GM21529 (cell line): ENCODE measurements around the gene RUNX1.

Experiments used
- ATAC-seq: cut with Tn5 transposase; IDR thresholded peaks from one replicate; pipeline ENCODE4 v1.9.1; 2021; ENCODE audit not compliant: unreplicated experiment

Gene RUNX1

GRCh38 chr21:35037384-35037765, 11.7 kb downstream of the RUNX1 start:
- no peak for ATAC-seq

DNA sequence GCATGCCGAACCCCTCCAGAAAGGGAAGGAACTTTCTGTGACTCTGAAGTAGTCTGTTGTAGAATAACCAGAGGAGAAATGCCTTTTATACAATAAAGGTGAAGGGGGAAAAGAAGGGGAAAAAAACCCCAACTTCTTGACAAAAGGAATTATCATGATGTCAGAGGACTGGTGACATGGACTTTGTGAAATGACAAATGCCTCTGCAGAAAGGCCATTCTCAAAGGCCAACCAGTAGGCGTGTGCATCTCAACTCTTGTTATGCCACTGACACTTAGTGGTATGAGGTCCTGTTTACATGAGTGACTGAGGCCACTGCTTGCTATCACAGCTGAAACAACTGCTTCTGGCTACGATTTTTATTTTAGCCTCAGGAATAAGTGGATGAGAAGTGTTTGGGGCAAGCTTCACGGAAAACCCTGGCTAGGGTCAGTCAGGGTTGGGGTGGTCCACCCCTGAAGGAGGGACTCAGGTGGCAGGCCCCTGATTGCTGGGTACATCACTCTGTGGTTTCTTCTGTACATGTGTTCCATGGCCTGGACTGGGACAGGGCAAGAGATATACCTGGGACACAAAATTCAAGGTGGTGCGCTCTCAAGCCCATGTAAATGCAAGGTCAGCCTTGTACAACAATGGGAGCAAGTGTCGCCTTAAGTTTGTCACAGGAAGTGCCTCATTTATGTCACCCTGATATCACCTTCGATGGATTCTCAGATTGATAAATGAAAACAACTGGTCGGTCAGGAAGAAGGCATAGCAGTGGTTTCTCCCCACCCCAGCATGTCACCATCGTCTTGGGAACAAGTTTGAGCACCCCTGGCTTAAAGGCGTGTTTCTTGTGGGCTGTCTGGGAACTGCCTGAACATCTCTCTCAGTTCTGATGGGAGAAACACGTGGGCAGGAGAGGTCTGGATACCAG, 12.4 kb downstream of the RUNX1 start:
- no peak for ATAC-seq

DNA sequence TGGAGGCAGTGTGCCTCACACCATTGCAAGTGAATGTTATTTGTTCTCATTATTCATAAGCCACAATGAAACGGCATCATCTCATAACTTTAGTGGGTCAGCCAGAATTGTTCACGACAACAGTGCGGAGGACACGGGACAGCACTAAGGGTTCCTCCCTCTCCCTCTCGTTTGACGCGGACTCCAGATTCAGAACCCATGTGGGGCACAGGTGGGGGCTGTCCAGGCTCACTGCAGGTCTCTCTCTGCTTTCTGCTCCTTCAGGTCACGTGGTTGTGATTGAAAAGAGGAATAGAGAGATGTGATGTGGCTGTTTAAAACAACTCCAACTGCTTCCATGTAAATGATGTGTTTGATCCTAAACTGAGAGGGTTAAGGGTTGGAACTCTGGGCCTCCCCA, 13.5 kb downstream of the RUNX1 start:
- ATAC-seq, result no peak

GRCh38 chr21:35035116-35035515, 14.0 kb downstream of the RUNX1 start:
- ATAC-seq, result no peak

- no peak for ATAC-seq
Observed at GRCh38 chr21:35034203-35034926, 14.7 kb downstream of the RUNX1 start.

GRCh38 chr21:35032474-35033263, 16.4 kb downstream of the RUNX1 start:
- no peak for ATAC-seq

GRCh38 chr21:35028451-35028978, 20.6 kb downstream of the RUNX1 start:
- no peak for ATAC-seq

DNA sequence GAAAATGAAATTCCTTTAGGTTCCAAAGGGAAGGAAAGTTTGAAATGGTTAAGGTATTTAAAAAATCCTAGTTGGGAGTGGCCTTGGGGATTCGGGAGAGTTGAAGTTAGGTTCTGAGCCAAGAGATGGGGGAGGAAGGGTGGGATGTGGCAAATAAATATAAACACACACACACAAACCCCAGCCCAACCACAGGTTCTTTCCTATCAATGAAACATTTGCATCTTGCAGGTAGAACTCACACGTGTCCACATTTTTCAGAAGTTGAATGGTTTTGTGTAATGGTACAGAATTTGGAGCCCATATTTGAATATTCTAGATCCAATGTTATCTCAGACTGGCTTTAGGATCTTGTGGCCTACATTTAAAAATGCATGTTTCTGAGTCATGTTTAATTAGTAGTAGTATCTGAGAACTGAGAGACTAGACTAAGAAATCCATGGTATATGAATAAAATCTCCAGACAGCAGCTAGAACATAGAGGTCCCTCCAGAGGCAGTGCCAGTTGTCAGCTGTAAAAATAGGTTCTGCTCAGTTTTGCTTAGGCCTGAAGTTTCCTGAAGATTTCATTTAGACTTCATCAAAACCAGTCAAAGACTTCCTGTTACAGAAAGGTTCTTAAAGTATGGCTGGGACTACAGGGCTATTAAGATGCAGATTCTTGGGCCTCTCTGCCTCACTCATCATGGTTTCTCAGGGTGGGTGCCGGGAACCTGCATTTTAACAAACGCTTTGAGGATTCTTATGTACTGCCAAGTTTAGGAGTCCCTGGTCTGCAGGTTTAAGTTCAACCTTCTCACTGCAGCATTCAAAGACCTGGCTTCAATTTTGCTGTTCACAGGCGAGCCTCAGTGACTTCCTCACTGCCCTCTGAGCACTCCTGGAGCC, 21.3 kb downstream of the RUNX1 start:
- no peak for ATAC-seq

GRCh38 chr21:35026617-35027562, 22.2 kb downstream of the RUNX1 start:
- ATAC-seq, result peak; percentile 81

DNA sequence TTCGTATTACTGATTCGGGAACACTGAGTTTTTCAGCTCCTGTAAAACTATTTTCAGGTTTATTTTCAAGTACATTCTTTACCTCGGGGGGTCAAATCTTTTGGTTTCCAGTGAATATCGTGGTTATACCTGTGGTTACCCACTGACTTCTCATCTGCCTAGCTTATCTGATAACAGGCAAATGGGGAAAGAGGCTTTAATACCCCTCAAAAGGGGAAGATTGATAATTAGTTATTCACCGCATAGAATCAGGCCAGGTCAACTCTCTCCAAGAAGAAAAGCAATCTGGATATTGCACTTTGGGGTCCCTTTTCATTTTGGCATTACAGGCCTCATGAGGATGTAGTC, 23.0 kb downstream of the RUNX1 start:
- ATAC-seq, result no peak

DNA sequence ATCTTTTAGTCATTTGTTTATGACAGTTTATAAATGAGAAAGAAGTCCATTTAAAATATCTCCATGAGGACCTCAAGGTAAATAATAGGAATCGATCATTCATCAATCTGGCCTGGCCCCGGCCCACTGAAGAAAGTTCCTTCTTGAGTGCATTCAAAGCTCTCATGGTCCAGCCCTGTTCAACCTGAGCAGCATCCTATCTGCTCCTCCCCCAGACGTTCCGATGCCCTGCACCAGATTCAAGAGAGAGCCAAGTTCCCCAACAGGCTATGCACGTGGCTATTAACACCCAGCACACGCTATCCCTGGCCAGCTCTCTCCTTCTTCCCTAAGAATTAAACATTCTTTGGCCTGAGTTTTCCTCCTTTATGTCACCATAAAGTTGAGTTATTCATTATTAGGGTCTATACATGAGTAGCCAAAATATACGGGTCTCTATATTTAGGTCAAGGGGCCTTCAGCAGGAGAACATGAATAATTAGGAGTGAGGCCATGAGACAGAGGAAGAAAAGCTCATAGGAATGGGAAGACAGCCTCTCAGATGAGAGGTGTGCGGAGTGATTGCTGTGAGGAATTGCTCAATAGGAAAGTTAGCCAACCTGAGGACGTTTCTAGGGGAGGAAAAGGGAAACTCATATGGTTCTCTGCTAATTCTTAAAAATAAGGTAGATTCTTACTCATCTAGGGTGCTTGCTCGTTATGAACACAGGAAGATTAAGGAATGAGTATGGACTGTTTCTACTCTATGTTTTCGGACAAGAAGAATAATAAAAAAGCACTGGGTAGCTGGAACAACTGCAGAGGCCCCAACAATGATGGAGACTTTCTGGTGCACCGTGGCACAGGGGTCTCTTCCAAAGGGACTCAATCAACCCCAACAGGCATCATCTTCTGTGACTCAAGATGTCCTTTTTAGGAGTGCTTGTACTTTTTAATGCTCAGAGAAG, 23.6 kb downstream of the RUNX1 start:
- ATAC-seq, result no peak

GRCh38 chr21:35024513-35024912, 24.6 kb downstream of the RUNX1 start:
- ATAC-seq, result no peak

DNA sequence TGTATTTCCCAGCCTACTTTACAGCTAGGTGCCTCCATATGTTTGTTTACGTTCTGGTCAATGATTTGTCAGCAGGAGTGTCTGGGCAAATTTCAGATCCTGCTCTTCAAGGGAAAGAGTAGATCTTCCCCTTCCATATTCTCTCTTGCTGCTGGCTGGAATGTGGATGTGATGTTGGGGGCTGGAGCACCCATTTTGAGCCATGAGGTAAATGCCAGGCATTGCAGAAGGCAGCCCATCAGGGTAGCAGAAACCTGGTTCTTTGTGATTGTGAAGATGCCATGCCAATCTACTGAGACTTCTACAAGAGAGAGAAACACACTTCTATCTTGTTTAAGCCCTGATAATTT, 25.1 kb downstream of the RUNX1 start:
- ATAC-seq, result no peak

DNA sequence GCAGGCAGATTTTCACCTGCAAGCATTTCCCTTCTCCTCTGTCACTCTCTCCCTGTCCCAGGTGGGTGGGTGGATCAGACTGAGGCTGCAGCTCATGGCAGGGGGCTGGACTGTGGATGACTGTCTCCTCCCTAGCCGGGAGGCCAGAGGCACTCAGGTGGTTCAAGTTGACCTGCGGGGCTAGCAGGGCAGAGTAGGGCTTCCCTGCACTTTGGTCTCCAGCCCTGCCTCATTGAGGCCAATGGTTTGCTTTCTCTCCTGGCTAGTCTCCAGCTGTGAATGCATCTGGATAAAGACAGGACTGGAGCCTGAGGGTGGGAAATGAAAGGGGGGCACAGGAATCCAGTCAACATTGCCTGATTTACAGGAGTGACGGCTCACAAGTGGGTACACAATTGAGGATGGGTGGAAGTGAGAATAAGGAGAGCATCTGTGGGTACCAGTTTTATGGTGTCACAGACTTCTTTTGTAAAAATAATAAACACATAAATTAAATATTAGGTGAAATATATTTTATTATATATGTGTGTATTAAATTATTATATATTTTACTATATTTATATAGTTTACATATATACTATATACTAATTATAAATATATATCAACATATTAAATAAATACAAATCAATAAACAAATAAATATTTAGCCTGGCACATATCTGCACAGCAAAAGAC, 25.6 kb downstream of the RUNX1 start:
- no peak for ATAC-seq

- no peak for ATAC-seq
Observed at GRCh38 chr21:35021546-35021945, 27.6 kb downstream of the RUNX1 start.

DNA sequence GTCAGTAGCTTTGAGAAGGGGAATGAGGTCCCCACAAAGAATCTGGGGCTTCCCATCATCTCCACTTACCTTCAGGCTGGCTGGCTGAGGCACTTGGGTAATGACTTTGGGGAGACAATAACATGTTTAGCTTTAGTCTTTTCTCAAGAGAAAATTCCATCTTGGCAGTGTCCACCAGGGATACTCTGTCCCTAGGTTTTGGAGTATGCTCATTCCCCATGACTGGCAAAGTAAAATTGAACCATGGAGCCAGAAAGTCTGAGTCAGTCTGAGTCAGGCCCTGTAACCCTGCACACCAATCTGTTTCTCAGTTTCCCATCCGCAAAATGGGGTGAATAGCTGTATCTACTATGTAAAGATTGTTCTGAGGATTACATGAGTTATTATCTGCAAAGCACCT, 28.2 kb downstream of the RUNX1 start:
- no peak for ATAC-seq

DNA sequence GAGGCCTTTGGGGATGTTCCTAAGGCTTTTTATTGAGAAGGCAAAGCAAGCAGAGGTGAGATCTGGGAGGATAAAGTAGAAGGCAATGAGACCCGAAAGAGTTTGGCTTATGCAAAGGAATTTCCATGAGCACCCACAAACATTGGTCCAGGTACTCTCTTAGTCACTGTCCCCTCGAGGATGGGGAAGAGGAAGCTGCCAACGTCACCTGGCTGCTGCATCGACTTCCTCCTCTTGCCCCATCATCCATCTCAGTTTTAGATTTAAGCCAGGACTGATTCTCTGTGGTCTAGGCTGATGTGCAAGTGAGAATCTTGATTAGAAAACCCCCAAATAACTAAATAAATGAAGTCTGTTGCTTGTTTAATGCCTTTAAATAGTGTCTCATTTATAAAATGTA, 28.7 kb downstream of the RUNX1 start:
- no peak for ATAC-seq

DNA sequence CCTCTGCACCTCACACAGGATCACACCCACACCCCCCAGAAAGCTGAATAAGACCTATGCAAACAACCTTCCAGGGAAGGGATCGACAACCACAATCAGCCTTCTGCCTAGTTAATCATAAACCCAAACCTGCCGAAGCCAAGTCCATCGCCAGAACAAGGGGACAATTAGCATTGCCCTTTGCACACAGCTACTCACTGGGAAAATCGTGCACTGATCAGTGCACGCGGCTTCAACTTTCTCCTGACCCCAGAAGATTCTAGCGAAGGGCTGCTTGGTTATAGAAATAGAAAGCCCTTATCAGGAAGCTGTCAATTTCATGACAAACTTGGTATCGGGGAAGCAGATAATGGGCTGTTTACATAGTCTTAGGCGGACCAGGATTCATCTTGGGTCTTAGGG, 29.5 kb downstream of the RUNX1 start:
- ATAC-seq, result no peak
